BE2C (cell line): ENCODE measurements around the gene ACADS.
A peak's percentile ranks its signal among the peaks of the same experiment; 100 is the strongest.

Experiments
- DNase-seq: peaks from one replicate; pipeline ENCODE4 v3.0.0-alpha.2; 2020
- H3K27me3 ChIP-seq: fragments of 250-450 bp; sonication (Bioruptor Pico); 2 replicates; pipeline ENCODE4 v1.5.1; 2020; ENCODE audit warnings: mild to moderate bottlenecking
- H3K36me3 ChIP-seq: fragments of 250-450 bp; sonication (Bioruptor Pico); 2 replicates; pipeline ENCODE4 v1.5.1; 2020; ENCODE audit warnings: mild to moderate bottlenecking
- H3K4me1 ChIP-seq: fragments of 250-450 bp; sonication (Bioruptor Pico); 2 replicates; pipeline ENCODE4 v1.5.1; 2020
- H3K4me3 ChIP-seq: 2 replicates; pipeline ENCODE4 v1.5.1; 2011; ENCODE audit warnings: low read depth, low read length
- H3K9me3 ChIP-seq: fragments of 250-450 bp; sonication (Bioruptor Pico); 2 replicates; pipeline ENCODE4 v1.5.1; 2020
- CTCF ChIP-seq: IDR thresholded peaks from 2 replicates; pipeline ENCODE4 v1.5.1; 2012; ENCODE audit warnings: mild to moderate bottlenecking, low read depth, low read length

The ACADS gene

GRCh38 chr12:120775862-120776552 is 50.4 kb downstream of the ACADS start:
- no peaks in the 10 kb centered on the region for H3K4me1 ChIP-seq
- peak; percentile 26 for TF ChIP-seq CTCF
- no peaks in the 10 kb centered on the region for H3K9me3 ChIP-seq

GRCh38 chr12:120783197-120783596 is 57.6 kb downstream of the ACADS start:
- Histone ChIP-seq H3K4me3 (no peak overlapping the region), H3K36me3 (peaks cover 13% of the 10 kb centered on the region), H3K4me1 (no peaks in the 10 kb centered on the region), H3K9me3 (no peaks in the 10 kb centered on the region), H3K27me3 (no peaks in the 10 kb centered on the region)
- DNase-seq = no peak
- TF ChIP-seq CTCF = no peak

More at GRCh38 chr12:120775862-120776552, 50.4 kb downstream of the ACADS start:
- Histone ChIP-seq H3K4me3 (no peak overlapping the region), H3K27me3 (no peaks in the 10 kb centered on the region), H3K36me3 (peaks cover 2% of the 10 kb centered on the region; the same call in 1 of the 2 replicates)
- DNase-seq = no peak

- H3K36me3 ChIP-seq = peaks cover 13% of the 10 kb centered on the region
- TF ChIP-seq CTCF = no peak
- no peak overlapping the region for H3K4me3 ChIP-seq
- no peaks in the 10 kb centered on the region for H3K9me3 ChIP-seq
- H3K4me1 ChIP-seq = no peaks in the 10 kb centered on the region
- no peak for DNase-seq
- H3K27me3 ChIP-seq = no peaks in the 10 kb centered on the region
These were observed 59.2 kb downstream of the ACADS start for GRCh38 chr12:120784804-120785203.

GRCh38 chr12:120787889-120788288 is 62.3 kb downstream of the ACADS start:
- DNase-seq = no peak
- TF ChIP-seq CTCF = no peak
- no peak overlapping the region for H3K4me3 ChIP-seq
- no peaks in the 10 kb centered on the region for H3K9me3 ChIP-seq
- peaks cover 6% of the 10 kb centered on the region for H3K36me3 ChIP-seq
- no peaks in the 10 kb centered on the region for H3K4me1 ChIP-seq
- H3K27me3 ChIP-seq = no peaks in the 10 kb centered on the region
